ENCODE results near the gene NPFFR1.

- no peak for TF ChIP-seq POLR2A (IDR thresholded peaks at IDR 0.05)
- no peak for TF ChIP-seq CTCF (IDR thresholded peaks at IDR 0.05)
- TF ChIP-seq POLR2AphosphoS5 (IDR thresholded peaks at IDR 0.05; ENCODE audit: insufficient read depth in 1 of 2, low read depth in 1 of 2) = no peak
Measured at GRCh38 chr10:70317943-70318318, 34.1 kb upstream of the NPFFR1 start.
